Effector memory CD8-positive, alpha-beta T cell (primary cell): Measurements from ENCODE around the gene YTHDF1.
"Not testable (repeated sequence)": the region's sequence is repeated elsewhere in the genome, so short reads cannot be mapped to it uniquely, and the experiment has no call there.

Source experiments
- ATAC-seq: fragments of 150-1000 bp; cut with Tn5 transposase; replicated peaks from 2 replicates; pipeline ENCODE4 v1.10.0; 2021; ENCODE audit warnings: mild to moderate bottlenecking, moderate library complexity
- DNase-seq, 3 experiments: peaks; one replicate each; pipeline ENCODE4 v3.0.0; 2021
- H3K27ac Mint-ChIP-seq, 2 donors: one replicate each; pipeline ENCODE4 v1.8.0; 2022; ENCODE audit warnings: mild to moderate bottlenecking in 2 of 2, mixed read lengths in 2 of 2, moderate library complexity in 2 of 2
- H3K27me3 Mint-ChIP-seq, 2 donors: one replicate each; pipeline ENCODE4 v1.8.0; 2022; ENCODE audit warnings: mixed read lengths in 2 of 2
- H3K36me3 Mint-ChIP-seq: one replicate; pipeline ENCODE4 v1.8.0; 2022; ENCODE audit warnings: mild to moderate bottlenecking, moderate library complexity, mixed read lengths; ENCODE audit not compliant: insufficient read depth
- H3K4me1 Mint-ChIP-seq, 2 donors: one replicate each; pipeline ENCODE4 v1.8.0; 2022; ENCODE audit warnings: low read depth in 2 of 2, mixed read lengths in 2 of 2
- H3K4me3 Mint-ChIP-seq, 2 donors: one replicate each; pipeline ENCODE4 v1.8.0; 2022; ENCODE audit warnings: mild to moderate bottlenecking in 2 of 2, mixed read lengths in 2 of 2, moderate library complexity in 2 of 2
- H3K9me3 Mint-ChIP-seq, 2 donors: one replicate each; pipeline ENCODE4 v1.8.0; 2022; ENCODE audit warnings: mixed read lengths in 2 of 2

Gene YTHDF1

DNA sequence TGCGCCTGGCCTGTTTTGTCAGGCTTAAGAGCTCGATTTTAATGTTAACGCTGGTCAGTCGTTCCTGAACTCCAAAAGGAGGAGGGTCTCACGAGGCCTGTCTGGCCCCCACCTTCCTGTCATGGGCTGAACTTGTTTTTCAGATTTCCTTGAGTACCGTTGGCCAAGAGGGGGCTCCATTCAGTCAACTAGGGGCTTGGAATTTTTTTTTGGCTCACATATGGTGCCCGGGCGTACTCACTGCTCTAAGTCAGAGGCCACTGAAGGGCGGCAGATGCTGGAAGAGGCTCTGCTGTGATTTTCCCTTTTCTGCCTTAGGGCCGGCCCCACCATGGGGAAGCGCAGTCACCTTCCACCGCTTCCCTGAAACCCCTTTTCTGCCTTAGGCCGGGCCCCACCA is 12.9 kb upstream of the YTHDF1 start:
- H3K4me1 Mint-ChIP-seq, result peaks cover 0 to 3% of the 10 kb centered on the region in 2 donors
- no peaks in the 10 kb centered on the region for H3K9me3 Mint-ChIP-seq
- ATAC-seq, result no peak
- no peaks in the 10 kb centered on the region for H3K36me3 Mint-ChIP-seq
- H3K4me3 Mint-ChIP-seq, result no peak overlapping the region
- DNase-seq, result no peak
- H3K27ac Mint-ChIP-seq, result no peak overlapping the region
- peaks cover 37 to 56% of the 10 kb centered on the region in 2 donors for H3K27me3 Mint-ChIP-seq

DNA sequence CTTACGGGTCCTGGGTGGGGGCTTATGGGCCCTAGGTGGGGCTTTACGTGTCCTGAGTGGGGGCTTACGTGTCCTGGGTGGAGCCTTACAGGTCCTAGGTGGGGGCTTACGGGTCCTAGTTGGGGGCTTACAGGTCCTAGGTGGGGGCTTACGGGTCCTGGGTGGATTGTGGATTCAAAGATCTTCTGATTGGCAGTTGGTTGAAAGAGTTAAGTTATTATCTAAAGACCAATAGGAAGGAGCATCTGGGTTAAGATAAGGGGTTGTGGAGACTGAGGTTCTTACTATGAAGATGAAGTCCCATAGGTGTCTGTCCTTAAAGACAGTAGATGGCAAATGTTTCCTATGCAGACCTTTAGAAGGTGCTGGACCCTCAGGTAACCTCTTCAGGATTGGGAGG is 11.3 kb upstream of the YTHDF1 start:
- no peak overlapping the region for H3K27ac Mint-ChIP-seq
- peaks cover 3% of the 10 kb centered on the region in 2 donors for H3K4me1 Mint-ChIP-seq
- no peak for ATAC-seq
- H3K9me3 Mint-ChIP-seq, result no peaks in the 10 kb centered on the region
- DNase-seq, result no peak
- no peak overlapping the region for H3K4me3 Mint-ChIP-seq
- H3K27me3 Mint-ChIP-seq, result peaks cover 35 to 45% of the 10 kb centered on the region in 2 donors
- no peaks in the 10 kb centered on the region for H3K36me3 Mint-ChIP-seq

DNA sequence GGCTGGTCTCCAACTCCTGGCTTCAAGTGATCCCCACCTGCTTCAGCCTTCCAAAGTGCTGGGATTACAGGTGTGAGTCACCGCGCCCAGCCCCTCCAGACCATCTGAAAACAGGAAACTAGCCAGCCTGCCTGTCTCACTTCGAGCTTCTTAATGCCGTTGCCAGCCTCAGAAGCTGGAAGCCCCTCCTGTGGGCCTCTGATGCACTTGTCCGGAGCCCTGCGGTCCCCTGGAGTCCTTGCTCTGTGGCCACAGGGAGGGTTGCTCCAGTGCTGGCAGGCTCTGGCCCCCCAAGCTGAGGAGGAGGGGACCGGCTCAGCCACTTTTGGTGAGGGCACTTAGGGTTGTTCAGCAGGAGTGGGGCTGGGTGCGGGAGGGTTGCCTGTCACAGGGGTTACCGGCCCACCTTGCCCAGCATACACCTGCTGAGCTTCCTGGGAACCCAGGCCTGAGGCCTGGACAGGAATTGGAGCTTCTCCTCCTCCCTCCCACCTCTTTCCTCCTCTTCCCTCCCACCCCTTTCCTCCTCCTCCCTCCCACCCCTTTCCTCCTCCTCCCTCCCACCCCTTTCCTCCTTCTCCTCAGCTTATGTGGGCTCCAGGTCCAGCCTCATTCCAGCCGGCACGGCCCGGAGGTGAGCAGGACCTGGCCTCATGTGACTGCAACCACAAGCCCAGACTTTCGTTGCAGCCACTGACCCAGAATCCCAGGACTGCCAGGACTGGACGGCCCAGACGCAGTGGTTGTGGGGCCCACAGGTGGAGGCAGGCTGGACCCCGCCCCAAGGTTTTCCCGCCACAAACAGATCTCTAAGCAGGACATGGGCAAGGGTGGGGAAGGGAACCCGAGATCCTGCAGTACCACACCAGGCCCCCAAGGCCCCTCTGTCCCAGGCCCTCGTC is 10.4 kb upstream of the YTHDF1 start:
- Mint-ChIP-seq H3K36me3 (no peaks in the 10 kb centered on the region), H3K4me3 (no peak overlapping the region)
- no peak for ATAC-seq

DNA sequence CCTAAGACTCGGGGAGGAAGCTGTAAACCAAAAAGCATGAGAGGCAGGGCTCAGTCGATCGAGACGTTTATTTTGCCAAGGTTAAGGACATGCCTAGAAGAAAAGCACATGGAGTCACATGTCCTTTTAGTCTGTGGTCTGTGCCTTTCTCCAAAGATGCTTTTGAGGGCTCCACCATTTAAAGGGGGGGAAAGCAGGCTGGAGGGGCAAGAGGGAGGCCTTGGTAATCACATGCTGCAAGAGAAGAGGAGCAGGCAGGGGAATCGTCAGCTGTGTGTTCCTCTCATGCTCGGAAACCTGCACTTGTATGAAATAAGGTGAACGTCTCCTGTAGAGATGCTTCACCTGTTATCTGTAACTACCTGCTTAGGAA is 9.1 kb upstream of the YTHDF1 start:
- DNase-seq, result no peak
- Mint-ChIP-seq H3K27ac (no peak overlapping the region), H3K36me3 (no peaks in the 10 kb centered on the region), H3K4me3 (no peak overlapping the region), H3K9me3 (no peaks in the 10 kb centered on the region), H3K27me3 (peaks cover 24 to 38% of the 10 kb centered on the region in 2 donors), H3K4me1 (peaks cover 0 to 3% of the 10 kb centered on the region in 2 donors)
- no peak for ATAC-seq

More for the DNA sequence above, 10.4 kb upstream of the YTHDF1 start:
- Mint-ChIP-seq H3K27me3 (peaks cover 27 to 38% of the 10 kb centered on the region in 2 donors), H3K9me3 (no peaks in the 10 kb centered on the region), H3K27ac (no peak overlapping the region), H3K4me1 (peaks cover 3% of the 10 kb centered on the region in 2 donors)
- DNase-seq, result no peak

DNA sequence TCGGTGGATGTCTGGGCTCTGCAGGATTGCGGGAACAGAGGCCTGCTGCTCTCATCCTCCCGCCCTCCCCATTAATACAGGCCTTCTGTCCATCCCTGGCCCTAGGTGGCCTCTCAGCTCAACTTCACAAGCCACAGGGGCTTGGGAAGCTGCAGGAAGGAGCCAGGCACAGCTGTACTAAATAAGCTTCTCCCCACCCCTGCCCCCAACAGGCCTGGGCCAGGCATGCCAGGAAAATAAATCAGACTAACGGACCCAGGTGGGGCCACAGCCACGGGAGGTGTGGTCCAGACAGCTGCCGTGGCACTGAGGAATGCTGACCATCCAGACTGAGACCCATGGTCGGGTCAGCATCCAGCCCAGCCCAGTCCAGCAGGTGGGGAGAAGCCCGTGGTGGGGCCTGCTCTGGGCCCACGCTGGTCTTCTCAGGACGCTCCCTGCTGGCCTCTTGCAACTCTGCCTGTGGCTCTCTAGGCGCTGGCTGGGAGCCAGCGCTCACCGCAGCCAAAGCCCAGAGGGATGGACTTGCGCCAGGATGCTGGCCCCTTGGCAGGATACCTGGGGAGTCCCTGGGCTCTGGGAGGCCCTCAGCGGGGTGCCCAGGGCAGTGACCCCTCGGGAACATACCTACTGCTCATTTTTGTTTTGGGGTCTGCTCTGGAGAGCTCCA is 8.6 kb upstream of the YTHDF1 start:
- no peak for DNase-seq
- H3K36me3 Mint-ChIP-seq, result no peaks in the 10 kb centered on the region
- no peaks in the 10 kb centered on the region for H3K9me3 Mint-ChIP-seq
- H3K4me1 Mint-ChIP-seq, result peaks cover 0 to 3% of the 10 kb centered on the region in 2 donors
- no peak for ATAC-seq
- no peak overlapping the region for H3K27ac Mint-ChIP-seq
- H3K27me3 Mint-ChIP-seq, result peaks cover 21 to 38% of the 10 kb centered on the region in 2 donors
- H3K4me3 Mint-ChIP-seq, result no peak overlapping the region

DNA sequence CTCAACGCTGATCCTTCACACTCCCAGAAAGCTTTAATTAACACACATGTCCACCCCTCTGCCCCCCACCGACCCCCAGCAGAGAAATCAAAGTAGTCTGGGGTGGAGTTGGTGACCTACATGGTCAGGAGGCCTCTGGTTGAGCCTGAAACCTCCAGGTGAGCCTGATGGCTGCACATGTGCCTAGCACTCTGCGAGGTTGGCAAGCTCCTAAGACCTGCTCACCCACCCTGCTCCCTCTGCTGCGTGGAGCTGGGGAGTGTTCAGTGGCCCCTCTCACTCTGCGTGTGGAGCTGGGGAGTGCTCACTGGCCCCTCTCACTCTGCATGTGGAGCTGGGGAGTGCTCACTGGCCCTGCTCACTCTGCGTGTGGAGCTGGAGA is 7.9 kb upstream of the YTHDF1 start:
- Mint-ChIP-seq H3K27me3 (peaks cover 14 to 31% of the 10 kb centered on the region in 2 donors), H3K4me1 (peaks cover 0 to 3% of the 10 kb centered on the region in 2 donors), H3K27ac (no peak overlapping the region), H3K4me3 (no peak overlapping the region), H3K36me3 (no peaks in the 10 kb centered on the region), H3K9me3 (no peaks in the 10 kb centered on the region)
- ATAC-seq (no peak), DNase-seq (no peak)

DNA sequence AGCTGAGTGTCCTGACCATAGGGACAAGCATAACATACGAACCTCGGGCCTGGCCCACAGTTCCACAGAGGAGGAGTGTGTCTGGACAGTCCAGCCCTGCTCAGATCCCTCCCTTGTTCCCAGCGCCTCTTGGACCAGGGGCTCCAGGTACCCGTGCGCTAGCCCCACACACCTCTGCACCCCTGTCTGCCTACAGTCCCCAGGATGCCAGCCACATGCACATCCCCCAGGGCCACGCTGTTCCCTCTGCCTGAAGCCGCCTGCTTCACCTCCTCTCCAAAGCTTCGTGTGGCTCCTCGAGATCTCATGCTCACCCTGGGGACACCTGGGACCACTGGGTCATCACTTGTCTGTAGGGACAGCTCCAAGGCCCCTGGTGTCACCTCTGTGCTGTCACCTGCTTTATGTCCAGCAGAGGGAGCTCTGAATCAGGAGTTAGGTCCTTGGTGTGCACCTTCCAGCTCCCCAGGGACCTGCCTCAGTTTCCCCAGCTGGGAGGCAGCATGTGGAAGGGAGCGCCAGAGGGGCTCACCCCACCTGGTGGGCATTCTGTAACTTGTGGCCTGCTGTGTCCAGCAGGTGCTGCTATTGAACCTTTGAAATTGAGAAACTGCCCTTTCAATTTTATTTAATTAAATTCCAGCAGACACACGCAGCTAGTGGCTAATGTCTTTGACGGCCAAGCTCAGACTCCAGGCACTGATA is 7.3 kb upstream of the YTHDF1 start:
- peak; percentile 37 to 46 (median 38) for DNase-seq
- H3K27ac Mint-ChIP-seq, result no peak overlapping the region

DNA sequence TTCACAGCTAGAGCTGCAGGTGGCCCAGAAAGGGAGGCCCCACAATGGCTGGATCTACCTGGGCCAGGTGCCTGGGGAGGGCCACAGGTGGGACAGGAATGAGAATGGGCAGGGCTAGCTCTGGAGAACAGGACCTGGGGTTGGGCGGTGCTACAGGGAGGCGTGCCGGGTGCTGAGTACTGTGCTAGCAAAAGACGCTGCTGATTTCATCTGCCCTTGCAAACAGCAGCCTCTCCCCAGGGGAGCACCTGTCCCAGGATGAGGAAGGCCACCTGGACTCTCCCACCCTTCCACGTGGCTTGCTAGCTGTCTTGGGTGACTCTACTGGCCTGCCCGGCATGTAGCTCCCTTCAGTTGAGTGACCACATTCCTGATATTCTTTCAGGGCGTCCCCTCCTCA is 6.6 kb upstream of the YTHDF1 start:
- Mint-ChIP-seq H3K27me3 (peaks cover 8 to 24% of the 10 kb centered on the region in 2 donors), H3K9me3 (no peaks in the 10 kb centered on the region), H3K36me3 (no peaks in the 10 kb centered on the region), H3K4me3 (no peak overlapping the region), H3K4me1 (peaks cover 0 to 3% of the 10 kb centered on the region in 2 donors), H3K27ac (no peak overlapping the region)
- DNase-seq (no peak), ATAC-seq (no peak)

More for the DNA sequence above, 7.3 kb upstream of the YTHDF1 start:
- H3K27me3 Mint-ChIP-seq, result peaks cover 8 to 25% of the 10 kb centered on the region in 2 donors
- no peaks in the 10 kb centered on the region for H3K36me3 Mint-ChIP-seq
- H3K9me3 Mint-ChIP-seq, result no peaks in the 10 kb centered on the region
- peak; percentile 61 for ATAC-seq
- peaks cover 0 to 3% of the 10 kb centered on the region in 2 donors for H3K4me1 Mint-ChIP-seq
- no peak overlapping the region for H3K4me3 Mint-ChIP-seq

DNA sequence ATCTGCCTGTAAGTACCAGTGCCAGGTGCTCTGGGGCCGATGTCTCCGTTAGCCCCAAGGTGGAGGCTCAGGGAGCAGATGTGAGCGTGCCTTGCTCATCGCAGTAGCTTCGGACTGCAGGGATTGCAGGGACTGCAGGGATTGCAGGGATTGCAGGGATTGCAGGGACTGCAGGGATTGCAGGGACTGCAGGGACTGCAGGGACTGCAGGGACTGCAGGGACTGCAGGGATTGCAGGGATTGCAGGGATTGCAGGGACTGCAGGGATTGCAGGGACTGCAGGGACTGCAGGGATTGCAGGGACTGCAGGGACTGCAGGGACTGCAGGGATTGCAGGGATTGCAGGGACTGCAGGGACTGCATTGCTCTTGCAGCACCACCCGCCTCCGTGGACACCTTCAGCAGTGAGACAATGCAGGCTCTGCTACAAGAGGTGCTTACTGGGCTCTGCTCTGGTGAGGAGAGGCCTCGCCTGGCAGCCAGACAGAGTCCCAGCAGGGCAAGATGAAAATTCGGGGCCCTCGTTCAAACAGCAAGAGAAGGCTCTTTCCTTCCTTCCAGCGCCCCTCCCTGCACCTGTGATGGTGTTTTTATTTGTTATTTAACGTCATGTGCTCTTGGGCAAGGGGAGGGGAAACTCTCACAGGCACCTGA is 5.6 kb upstream of the YTHDF1 start:
- peaks cover 8 to 24% of the 10 kb centered on the region in 2 donors for H3K27me3 Mint-ChIP-seq
- not testable (repeated sequence) for H3K27ac Mint-ChIP-seq, ATAC-seq, H3K36me3 Mint-ChIP-seq, H3K9me3 Mint-ChIP-seq, H3K4me1 Mint-ChIP-seq, H3K4me3 Mint-ChIP-seq, DNase-seq

DNA sequence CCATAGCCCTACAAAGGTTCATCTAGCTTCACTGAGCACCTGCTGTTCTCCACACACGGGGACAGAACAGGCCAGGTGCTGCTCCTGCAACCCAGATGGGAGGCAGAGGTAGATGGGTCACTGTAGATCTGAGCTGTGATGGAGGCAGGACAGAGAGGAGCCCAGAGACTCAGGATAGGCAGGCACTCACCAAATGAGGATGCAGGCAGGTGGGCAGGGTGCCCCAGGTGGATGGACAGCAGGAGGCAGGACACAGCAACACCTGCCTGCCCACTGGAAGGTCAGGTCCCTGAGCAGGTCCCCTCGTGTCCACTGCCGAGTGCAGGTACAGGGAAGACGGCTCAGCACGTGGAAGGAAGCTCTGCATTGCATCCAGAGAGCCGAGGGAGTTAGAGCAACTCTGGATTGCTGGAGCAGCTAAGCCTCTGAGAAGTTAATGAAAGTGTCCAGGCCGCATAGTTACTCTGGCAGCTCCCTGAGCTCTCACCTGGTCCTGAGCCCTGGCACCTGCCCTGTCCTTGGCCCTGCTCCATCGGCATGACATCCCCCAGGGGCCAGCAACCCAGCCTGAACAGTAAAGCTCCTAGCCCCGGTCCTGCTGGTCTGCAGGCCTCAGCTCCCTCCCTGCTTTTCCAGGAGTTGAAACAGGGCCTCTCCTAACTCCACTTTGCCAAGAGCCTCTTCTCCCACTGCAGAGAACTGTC is 4.9 kb upstream of the YTHDF1 start:
- peaks cover 8 to 24% of the 10 kb centered on the region in 2 donors for H3K27me3 Mint-ChIP-seq
- ATAC-seq (no peak), DNase-seq (no peak)
- no peaks in the 10 kb centered on the region for H3K36me3 Mint-ChIP-seq
- no peaks in the 10 kb centered on the region for H3K9me3 Mint-ChIP-seq
- H3K4me1 Mint-ChIP-seq, result peaks cover 4 to 7% of the 10 kb centered on the region in 2 donors
- no peak overlapping the region for H3K27ac Mint-ChIP-seq
- no peak overlapping the region for H3K4me3 Mint-ChIP-seq

DNA sequence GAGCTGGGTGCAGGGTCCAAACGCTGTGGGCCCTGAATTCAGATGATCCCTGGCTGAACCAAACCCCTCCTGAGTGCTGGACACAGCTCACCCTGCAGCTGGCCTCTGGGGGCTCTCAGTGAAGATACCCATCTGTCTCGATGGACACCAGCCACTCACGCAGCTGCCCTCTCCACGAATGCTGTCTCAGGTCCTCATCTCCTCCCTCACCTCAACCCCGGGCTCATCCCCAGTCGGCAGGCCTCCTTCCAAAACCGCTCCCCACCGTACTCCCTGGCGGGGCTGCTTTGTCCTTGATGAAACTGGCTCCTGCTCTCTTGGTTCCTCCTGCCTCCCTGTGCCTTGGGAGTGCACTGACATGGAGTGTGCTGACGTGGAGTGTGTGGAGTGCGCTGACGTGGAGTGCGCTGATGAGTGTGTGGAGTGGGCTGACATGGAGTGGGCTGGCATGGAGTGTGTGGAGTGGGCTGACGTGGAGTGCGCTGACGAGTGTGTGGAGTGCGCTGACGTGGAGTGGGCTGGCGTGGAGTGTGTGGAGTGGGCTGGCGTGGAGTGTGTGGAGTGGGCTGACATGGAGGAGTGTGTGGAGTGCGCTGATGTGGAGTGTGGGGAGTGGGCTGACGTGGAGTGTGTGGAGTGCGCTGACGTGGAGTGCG is 4.1 kb upstream of the YTHDF1 start:
- no peak for DNase-seq
- Mint-ChIP-seq H3K4me3 (no peak overlapping the region), H3K27me3 (peaks cover 8 to 24% of the 10 kb centered on the region in 2 donors), H3K36me3 (peaks cover 4% of the 10 kb centered on the region), H3K27ac (no peak overlapping the region), H3K9me3 (no peaks in the 10 kb centered on the region), H3K4me1 (peaks cover 9 to 12% of the 10 kb centered on the region in 2 donors)
- ATAC-seq, result no peak

DNA sequence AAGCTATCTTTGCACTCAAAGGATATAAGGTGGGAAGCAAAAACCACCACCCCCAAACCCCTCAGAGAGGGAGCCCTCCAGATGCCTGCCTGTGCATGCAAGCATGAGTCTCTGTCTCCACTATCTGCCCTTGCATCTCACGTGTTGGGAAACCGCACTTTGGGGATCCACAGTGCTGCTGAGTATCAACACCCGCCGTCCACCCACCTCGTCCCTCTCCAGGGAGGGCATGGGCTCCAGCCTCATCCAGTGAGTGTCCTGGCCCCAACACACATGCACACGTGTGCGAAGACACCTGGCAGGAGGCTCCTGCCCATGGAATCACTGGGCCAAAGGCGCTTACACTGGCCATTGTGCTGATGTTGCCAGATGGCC is 3.5 kb upstream of the YTHDF1 start:
- Mint-ChIP-seq H3K9me3 (no peaks in the 10 kb centered on the region), H3K36me3 (peaks cover 7% of the 10 kb centered on the region), H3K27ac (no peak overlapping the region), H3K27me3 (peaks cover 8 to 24% of the 10 kb centered on the region in 2 donors), H3K4me3 (no peak overlapping the region), H3K4me1 (peaks cover 14 to 18% of the 10 kb centered on the region in 2 donors)
- no peak for DNase-seq
- no peak for ATAC-seq
